ENCODE results near the gene KIAA1671.

KIAA1671 gene

DNA sequence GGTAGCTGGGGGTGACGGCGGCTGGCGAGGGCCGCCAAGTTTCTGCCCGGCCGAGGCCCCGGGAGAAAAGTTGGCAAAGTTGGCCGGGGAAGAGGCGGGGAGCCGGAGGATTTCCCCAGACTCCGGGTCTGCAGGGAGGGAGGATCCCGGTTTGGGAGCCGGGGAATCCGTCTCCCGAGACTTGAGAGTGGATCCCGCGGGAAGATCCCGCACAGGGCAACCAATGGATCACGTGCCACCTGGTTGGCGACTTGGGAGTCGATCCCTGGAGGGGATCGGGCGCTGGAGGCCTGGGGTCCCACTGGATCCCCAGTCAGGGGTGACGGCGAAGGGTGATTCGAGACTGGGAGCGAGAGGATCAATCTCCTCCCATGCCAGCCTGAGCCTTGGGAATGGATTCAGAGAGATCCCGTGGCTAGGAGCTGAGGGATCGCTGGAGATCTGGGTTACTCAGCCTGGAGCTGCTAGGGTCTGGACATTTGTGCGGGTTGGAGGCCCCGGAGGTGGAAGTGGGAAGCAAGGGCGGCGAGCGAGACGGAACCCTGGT, 394 bp downstream of the KIAA1671 start:
- peak; percentile 11 to 52 (median 20) for DNase-seq

DNA sequence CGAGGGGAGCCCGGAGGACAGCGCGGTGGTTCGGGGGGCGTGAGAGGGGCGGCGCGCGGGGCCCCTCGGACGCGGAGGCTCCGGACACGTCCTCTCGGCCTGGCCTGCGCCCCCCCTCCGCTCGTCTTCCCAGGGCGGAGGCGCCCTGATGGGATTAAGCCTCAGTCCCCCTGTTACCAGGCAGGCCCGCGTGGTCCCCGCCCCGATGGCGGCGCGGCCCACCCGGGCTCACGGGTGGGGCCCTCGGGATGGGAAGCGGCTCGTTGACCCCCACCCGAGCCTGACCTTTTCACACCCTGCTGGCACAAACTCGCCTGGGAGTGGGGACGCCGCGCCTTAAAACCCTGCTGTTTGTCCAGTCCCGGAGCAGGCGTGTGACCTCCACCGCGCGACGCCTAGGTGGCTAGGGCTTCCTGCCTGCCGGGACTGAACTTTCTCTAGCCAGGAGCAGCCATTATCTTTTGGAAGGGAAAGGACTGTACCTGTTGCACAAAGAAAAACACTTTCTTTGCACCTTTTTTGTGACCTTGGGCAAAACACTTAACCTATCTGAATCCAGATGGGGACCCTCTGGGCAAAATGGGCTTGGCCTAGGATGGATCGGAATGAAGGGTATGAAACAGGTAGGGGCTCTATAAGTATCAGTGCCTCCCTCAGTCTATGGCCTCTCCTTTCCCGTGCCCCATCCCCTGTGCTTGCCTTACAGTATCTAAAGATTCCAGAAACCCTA, 1.0 kb downstream of the KIAA1671 start:
- no peak for DNase-seq

DNA sequence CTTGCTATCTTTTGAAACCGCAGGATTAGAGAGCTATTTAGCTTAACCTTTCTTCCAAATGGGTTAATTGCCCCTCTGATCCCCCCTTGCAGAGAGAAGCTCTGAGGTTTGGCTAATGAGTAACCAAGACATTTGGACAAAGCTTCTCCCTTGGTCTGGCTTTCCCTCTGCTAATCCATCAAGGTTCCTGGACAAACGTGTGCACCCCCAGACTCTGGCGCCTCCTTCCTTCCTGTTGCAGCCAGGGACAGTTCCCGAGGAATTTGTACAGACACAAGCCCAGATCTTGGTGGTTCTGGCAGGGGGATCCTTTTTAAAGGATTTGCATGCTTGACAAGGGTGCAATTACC, 1.6 kb downstream of the KIAA1671 start:
- DNase-seq = no peak

GRCh38 chr22:24954856-24955255, 2.3 kb downstream of the KIAA1671 start:
- DNase-seq = no peak

GRCh38 chr22:24957043-24957442, 4.5 kb downstream of the KIAA1671 start:
- DNase-seq = no peak

DNA sequence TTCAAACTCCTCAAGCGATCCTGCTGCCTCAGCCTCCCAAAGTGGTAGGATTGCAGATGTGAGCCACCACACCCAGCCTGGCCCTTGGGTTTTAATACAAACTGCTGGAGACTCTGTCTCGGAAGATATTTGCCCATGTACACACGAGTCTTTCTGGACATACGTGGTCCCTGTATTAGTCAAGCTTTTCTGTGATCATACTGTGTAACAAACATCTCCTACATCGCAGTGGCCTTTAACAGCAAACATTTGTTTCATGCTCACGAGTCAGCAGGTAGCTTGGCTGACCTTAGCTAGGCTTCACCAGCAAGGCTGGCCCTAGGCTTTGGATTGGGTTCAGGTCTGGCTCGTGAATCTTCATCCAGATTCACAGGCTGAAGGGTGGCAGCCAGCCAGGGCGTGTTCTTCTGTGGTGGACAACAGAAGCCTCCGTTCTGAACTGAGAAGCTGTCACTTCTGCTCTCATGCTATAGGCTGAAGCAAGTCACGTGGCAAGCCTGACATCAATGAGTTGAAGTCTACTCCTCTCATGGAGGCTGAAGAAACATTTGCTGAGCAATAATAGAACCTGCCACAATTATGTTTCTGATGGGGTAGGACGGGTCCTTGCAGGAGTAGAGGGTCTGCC, 8.8 kb downstream of the KIAA1671 start:
- DNase-seq = no peak

- no peak for DNase-seq
These were observed 9.6 kb downstream of the KIAA1671 start for GRCh38 chr22:24962094-24962493.

GRCh38 chr22:24962835-24963234, 10.3 kb downstream of the KIAA1671 start:
- no peak for DNase-seq

DNA sequence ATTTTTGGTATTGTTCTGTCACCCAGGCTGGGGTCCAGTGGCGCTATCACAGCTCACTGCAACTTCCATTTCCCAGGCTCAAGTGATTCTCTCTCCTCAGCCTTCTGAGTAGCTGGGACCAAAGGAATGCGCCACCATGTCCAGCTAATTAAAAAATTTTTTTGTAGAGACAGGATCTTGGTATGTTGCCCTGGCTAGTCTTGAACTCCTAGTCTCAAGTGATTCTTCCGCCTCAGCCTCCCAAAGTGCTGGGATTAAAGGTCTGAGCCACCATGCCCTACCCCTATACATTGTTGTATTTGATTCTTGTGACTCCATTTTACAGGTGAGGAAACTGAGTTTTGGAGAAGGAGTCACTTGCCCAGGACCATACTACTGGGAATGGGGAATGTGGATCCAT, 11.9 kb downstream of the KIAA1671 start:
- DNase-seq = no peak

- no peak for DNase-seq
These were observed 13.5 kb downstream of the KIAA1671 start for GRCh38 chr22:24965822-24966626.

DNA sequence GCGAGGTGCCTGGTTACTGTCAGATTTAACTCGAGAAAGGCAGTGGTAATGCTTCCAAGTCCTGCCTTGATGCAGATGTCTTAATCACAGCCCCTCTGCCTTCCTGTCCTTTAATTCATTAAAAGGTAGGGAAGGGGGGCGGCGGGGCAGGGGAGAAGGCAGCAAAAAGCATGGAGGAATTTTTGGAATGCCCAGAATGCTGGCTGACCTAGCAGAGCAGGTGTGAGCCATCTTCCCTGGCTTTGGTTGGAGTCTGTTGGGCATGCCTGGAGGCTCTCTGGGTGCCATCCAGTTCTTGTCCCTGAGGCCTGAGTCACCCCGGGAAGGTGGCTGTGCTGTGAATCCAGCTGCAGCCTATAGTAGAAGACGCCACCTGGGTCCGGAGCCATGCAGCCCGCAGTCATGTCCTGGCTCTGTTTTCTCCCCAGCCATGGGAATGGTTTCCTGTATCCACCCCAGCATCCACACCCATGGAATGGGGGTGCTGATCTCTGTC, 15.6 kb downstream of the KIAA1671 start:
- DNase-seq = no peak

DNA sequence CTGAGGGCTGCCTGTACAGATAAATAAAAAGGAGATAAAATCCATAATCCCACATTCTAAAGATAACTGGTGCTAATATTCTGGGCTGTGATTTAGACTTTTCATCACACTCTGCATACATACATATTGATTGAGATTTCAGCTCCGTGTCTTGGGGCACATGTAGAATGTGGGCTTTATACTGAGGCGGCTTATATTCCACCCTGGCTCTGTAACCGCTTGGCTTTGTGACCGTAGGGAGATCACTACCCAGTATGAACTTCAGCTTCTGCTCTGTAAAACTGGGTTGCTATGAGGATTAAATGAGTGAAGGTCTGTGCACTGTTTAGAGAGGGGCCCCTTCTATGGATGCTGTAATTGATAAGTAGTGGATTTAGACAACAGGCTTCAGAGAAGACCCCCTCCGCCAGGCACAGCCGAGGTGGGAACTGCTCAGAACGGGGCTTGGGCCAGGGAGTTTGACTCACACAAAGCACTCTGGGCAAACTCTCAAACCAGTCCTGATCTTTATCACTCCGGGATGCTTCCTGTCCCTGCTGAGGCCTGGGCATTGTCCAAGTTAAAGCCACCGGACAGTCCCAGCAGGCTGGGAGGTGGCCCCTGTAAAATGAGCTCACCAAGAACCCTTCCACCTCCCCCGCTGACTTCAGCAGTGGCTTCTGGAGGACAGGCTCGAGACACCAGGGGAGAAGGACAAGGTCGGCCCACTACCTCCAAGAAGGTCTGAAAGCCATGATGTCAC, 17.2 kb downstream of the KIAA1671 start:
- no peak for DNase-seq

- DNase-seq = no peak
These were observed 19.9 kb downstream of the KIAA1671 start for GRCh38 chr22:24972369-24972768.

- no peak for DNase-seq
These were observed 21.4 kb downstream of the KIAA1671 start for GRCh38 chr22:24973872-24974271.

DNA sequence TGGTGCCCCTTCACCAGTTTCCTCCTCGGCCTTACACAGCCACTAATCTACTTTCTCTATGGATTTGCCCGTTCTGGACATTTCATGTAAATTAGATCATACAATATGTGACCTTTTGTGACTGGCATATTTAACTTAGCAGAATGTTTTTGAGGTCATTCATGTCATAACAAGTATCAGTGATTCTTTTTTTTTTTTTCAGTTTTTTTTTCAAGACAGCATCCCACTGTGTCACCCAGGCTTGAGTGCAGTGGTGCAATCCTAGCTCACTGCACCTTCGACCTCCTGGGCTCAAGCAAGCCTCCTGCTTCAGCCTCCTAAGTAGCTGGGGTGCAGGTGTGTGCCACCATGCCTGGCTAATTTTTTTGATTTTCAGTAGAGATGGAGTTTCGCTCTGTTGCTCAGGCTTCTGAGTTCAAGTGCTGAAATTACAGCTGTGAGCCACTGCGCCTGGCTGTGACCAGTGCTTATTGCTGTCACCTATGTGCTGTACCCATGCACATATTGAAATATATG, 22.7 kb downstream of the KIAA1671 start:
- no peak for DNase-seq

DNA sequence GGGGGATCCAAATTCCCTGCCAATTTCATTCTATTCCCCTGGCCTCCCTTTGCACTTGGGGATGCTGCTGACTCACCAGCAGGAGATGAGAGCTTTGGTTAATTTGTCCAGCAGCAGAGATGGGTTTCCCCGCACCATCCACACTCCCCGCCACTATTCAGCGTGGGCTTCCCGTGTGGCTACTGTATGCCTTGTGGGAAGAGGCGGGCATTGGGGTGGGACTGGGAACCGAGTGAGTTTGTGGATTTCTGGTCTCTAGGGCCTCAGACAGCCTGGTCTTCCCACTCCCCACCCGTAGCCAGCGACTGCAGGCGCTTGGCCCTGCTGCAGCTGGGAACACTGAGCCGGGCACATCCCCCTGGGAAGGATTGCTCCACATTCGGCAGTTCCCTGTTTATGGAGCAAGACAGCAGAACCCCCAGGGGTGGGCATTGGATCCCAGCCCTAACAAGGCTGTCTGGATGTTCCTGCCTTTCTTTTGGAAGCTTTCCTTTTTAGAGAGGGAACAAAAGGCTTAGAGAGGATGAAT, 23.4 kb downstream of the KIAA1671 start:
- DNase-seq = no peak

DNA sequence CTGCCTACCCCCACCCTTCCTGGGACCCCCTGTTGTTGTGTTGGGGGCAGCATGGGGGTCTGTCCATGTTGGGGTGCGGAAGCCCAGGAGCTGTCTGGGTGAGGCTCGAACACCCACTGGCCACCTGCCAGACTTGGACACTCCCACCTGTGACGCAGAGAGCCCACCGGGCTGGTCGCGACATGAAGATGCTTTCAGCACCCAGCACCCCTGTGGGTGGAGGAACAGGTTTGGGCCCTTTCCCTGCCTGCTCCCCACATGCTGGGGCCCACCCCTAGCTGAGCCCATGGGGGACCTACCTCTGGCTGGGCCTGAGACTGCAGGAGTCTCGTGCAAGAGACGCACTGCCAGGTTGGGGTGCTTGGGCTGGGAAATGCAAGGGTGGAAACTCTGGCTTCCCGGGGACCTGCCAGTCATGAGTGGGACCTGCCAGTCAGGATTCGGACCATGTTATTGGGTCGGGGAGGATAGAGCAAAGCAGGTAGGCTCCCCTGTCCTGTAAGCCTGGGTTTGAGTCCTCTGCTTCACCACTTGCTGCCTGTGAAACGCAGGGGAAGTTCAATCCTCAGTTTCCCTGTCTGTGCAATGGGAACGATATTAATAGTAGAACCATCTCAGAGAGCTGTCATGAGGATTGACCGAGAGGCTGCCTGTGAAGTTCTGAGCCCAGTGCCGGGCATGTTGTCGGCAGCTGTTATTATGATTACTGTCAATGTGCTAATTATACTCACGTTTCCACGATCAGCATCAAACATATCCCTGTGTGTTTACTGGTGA, 24.1 kb downstream of the KIAA1671 start:
- DNase-seq = no peak

DNA sequence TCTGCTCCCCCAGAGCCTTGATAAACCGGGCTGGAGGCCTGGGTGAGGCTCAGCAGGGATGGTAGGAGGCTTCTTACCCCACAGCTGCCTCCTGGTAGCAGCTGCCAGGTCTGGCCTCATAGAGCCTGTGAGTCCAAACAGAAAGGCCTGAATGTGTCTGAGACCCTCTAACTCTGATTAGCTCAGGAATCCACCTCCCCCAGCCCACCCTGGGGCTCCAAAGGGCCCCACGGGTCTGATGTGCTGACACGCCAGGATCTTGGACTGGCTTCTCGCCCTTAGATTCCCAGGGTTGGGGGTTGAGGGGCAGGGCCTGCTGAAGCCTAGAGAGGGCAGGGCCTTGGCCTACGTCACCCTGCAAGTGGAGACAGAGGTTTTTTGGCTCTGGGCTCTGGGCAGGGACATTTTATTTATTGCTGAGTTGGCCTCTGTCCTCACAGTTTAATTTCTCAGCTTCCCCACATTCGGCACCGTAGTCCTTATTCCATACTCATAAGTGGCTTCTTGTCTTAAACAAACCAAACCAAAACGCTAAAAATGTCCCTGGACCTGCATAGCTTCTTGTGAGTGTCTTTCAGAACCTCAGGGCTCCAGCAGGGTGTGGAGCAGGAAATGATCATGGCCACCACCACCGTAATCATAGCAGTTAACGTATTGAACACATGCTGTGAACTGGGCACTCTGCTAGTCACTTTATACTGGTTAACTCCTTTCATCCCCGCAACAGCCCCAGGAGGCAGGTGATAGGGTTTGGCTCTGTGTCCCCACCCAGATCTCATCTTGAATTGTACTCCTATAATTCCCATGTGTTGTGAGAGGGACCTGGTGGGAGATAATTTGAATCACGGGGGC, 25.1 kb downstream of the KIAA1671 start:
- no peak for DNase-seq

- no peak for DNase-seq
These were observed 25.8 kb downstream of the KIAA1671 start for GRCh38 chr22:24978308-24978707.

- no peak for DNase-seq
These were observed 28.6 kb downstream of the KIAA1671 start for GRCh38 chr22:24981066-24981465.

All from suppressor macrophage (primary cell).